ENCODE measurements around the gene RS1. TPM values are rescaled to one million over a fixed set of nuclear protein-coding genes. Genes with fewer than 3 reads are reported as not detected.

The RS1 gene
- total and polyA plus RNA-seq, 9 of the 15 experiments (the other 6 are each of a cell fraction or from before 2014, with no cell fraction given), result not detected

Other genes starting within 250 kb of the RS1 start
- gene CDKL5, start 246.5 kb downstream of the RS1 start, total RNA-seq (2014; rRNA removed), result under 0.01 TPM in 2 replicates
- gene CDKL5, start 246.5 kb downstream of the RS1 start, total RNA-seq (2014; rRNA removed; fragmentation: Illumina TruSeq; extraction: Trizol), result 0.04 and 0.13 TPM in 2 replicates
- gene CDKL5, start 246.5 kb downstream of the RS1 start, total RNA-seq (2015; rRNA removed; fragmentation: Illumina TruSeq; extraction: Trizol), result 0.04 and 0.11 TPM in 2 replicates
- 0.11 and 0.16 TPM in 2 replicates for gene CDKL5, start 246.5 kb downstream of the RS1 start, total RNA-seq (2021)
- 0.14 and 0.21 TPM in 2 replicates for gene CDKL5, start 246.5 kb downstream of the RS1 start, polyA plus RNA-seq (2011; rRNA removed)
- 0.04 TPM in 2 replicates for gene CDKL5, start 246.5 kb downstream of the RS1 start, polyA plus RNA-seq (2014; fragmentation: Illumina TruSeq; extraction: Trizol)
- gene CDKL5, start 246.5 kb downstream of the RS1 start, polyA plus RNA-seq (2014; fragmentation: Nextera tagmentation; extraction: Ambion mirVana), result under 1 TPM; under 0.01 to 0.01 TPM
- 0.04 and 0.08 TPM in 2 replicates for gene CDKL5, start 246.5 kb downstream of the RS1 start, polyA plus RNA-seq (2014; rRNA removed)
- not detected in 2 replicates for gene PPEF1, start 35.5 kb upstream of the RS1 start, total RNA-seq (2014; rRNA removed)
- not detected in 2 replicates for gene PPEF1, start 35.5 kb upstream of the RS1 start, total RNA-seq (2014; rRNA removed; fragmentation: Illumina TruSeq; extraction: Trizol)
- not detected in 2 replicates for gene PPEF1, start 35.5 kb upstream of the RS1 start, total RNA-seq (2015; rRNA removed; fragmentation: Illumina TruSeq; extraction: Trizol)
- gene PPEF1, start 35.5 kb upstream of the RS1 start, total RNA-seq (2021), result not detected in 2 replicates
- not detected in 2 replicates for gene PPEF1, start 35.5 kb upstream of the RS1 start, polyA plus RNA-seq (2011; rRNA removed)
- not detected in 2 replicates for gene PPEF1, start 35.5 kb upstream of the RS1 start, polyA plus RNA-seq (2014; fragmentation: Illumina TruSeq; extraction: Trizol)
- gene PPEF1, start 35.5 kb upstream of the RS1 start, polyA plus RNA-seq (2014; fragmentation: Nextera tagmentation; extraction: Ambion mirVana), result not detected
- not detected in 2 replicates for gene PPEF1, start 35.5 kb upstream of the RS1 start, polyA plus RNA-seq (2014; rRNA removed)

Measured in K562 (cell line).